Breast epithelium (tissue), 3 donors: ENCODE measurements around the gene SPOPL.

ENCODE experiments used
- CTCF ChIP-seq, 3 donors: fragments of 450-650 bp; IDR thresholded peaks; one replicate each; pipeline ENCODE4 v1.5.1; 2016 to 2017; ENCODE audit warnings: antibody characterized with exemption in 3 of 3, mild to moderate bottlenecking in 3 of 3, moderate library complexity in 3 of 3
- POLR2A ChIP-seq: fragments of 450-650 bp; IDR thresholded peaks from one replicate; pipeline ENCODE4 v1.6.1; 2016; ENCODE audit warnings: antibody characterized with exemption, mild to moderate bottlenecking, moderate library complexity
- POLR2AphosphoS5 ChIP-seq, 3 donors: sonication (generic); formaldehyde crosslinking; IDR thresholded peaks; one replicate each; pipeline ENCODE4 v1.6.1; 2017; ENCODE audit warnings: antibody characterized with exemption in 3 of 3

- no peak for TF ChIP-seq CTCF (IDR thresholded peaks at IDR 0.05)
- no peak for TF ChIP-seq POLR2A
- TF ChIP-seq POLR2AphosphoS5 (IDR thresholded peaks at IDR 0.05) = no peak
Measured at GRCh38 chr2:138615257-138615656, 113.7 kb downstream of the SPOPL start.
